Caco-2 (cell line): ENCODE results near the gene ABI3. TPM values are rescaled to one million over a fixed set of nuclear protein-coding genes. Genes with fewer than 3 reads are reported as not detected.

Experiments used
- BruUV-seq: library from RNA; stranded (reverse); fragments of 400-500 nt; replicated peaks from 2 replicates; lab custom pipeline; 2021; lab: Mats Ljungman, UMichigan
- CTCF ChIA-PET: fragments of 300-600 bp; sonication (Branson Sonifier 250); formaldehyde crosslinking; loops from one replicate; lab custom pipeline; 2022; ENCODE audit warnings: antibody characterized with exemption; lab: Charles Lee
- POLR2A ChIA-PET: fragments of 300-600 bp; sonication (Branson Sonifier 250); formaldehyde crosslinking; loops from one replicate; lab custom pipeline; 2022; ENCODE audit warnings: antibody characterized with exemption; lab: Charles Lee
- DNase-seq, 2 experiments: peaks; one replicate each; pipeline versions ENCODE4 v3.0.0 to v3.0.0-alpha.2; 2020 to 2022
- H3K27me3 ChIP-seq: replicated peaks from 2 replicates; pipeline ENCODE4 v1.6.0; 2011; ENCODE audit warnings: low read length; ENCODE audit not compliant: control insufficient read depth, insufficient read depth
- H3K36me3 ChIP-seq: 2 replicates; pipeline ENCODE4 v1.5.1; 2011; ENCODE audit warnings: low read length; ENCODE audit not compliant: control insufficient read depth, insufficient read depth
- H3K4me1 ChIP-seq: fragments of 250-450 bp; sonication (Bioruptor Pico); 2 replicates; pipeline ENCODE4 v1.5.1; 2020; ENCODE audit warnings: mild to moderate bottlenecking
- H3K4me3 ChIP-seq: 2 replicates; pipeline ENCODE4 v1.5.1; 2011; ENCODE audit warnings: low read depth, mild to moderate bottlenecking, control low read depth, low read length
- H3K9me3 ChIP-seq: fragments of 250-450 bp; sonication (Bioruptor Pico); 2 replicates; pipeline ENCODE4 v1.5.1; 2020; ENCODE audit warnings: mild to moderate bottlenecking, moderate library complexity
- H3K27ac Mint-ChIP-seq: one replicate; pipeline ENCODE4 v1.8.0; 2022; ENCODE audit warnings: mixed read lengths; ENCODE audit not compliant: unreplicated experiment
- H3K27me3 Mint-ChIP-seq: one replicate; pipeline ENCODE4 v1.8.0; 2022; ENCODE audit warnings: mixed read lengths; ENCODE audit not compliant: insufficient read depth, unreplicated experiment
- H3K36me3 Mint-ChIP-seq: one replicate; pipeline ENCODE4 v1.8.0; 2022; ENCODE audit warnings: mild to moderate bottlenecking, mixed read lengths; ENCODE audit not compliant: insufficient read depth, unreplicated experiment
- H3K4me1 Mint-ChIP-seq: one replicate; pipeline ENCODE4 v1.8.0; 2022; ENCODE audit warnings: low read depth, mixed read lengths; ENCODE audit not compliant: unreplicated experiment
- H3K4me3 Mint-ChIP-seq: one replicate; pipeline ENCODE4 v1.8.0; 2022; ENCODE audit warnings: mild to moderate bottlenecking, moderate library complexity, mixed read lengths; ENCODE audit not compliant: unreplicated experiment
- H3K9me3 Mint-ChIP-seq: one replicate; pipeline ENCODE4 v1.8.0; 2022; ENCODE audit warnings: mixed read lengths; ENCODE audit not compliant: unreplicated experiment
- CTCF ChIP-seq, 2 experiments: fragments of 200-600 bp in 1 of 2; IDR thresholded peaks; 1 replicate in 1 of 2; 2 replicates in 1 of 2; pipeline versions ENCODE4 v1.5.1 to v1.8.0; 2011 to 2022; ENCODE audit warnings: antibody characterized with exemption in 1 of 2, control low read depth in 1 of 2, inconsistent platforms in 1 of 2, low read depth in 1 of 2, low read length in 1 of 2, mild to moderate bottlenecking in 1 of 2, moderate library complexity in 1 of 2; ENCODE audit not compliant: insufficient read depth in 1 of 2, severe bottlenecking in 1 of 2, unreplicated experiment in 1 of 2
- intact Hi-C: fragments of 100-400 bp; cut with micrococcal nuclease; formaldehyde crosslinking; loops from one replicate; pipeline ENCODE4 v1.10.0; 2022; ENCODE audit not compliant: unreplicated experiment
- total RNA-seq: library from RNA; stranded (reverse); gene quantifications from 2 replicates; pipeline ENCODE4 v1.2.3, GENCODE V29; 2022

ABI3 gene
- total RNA-seq, 1 experiment from 2014 or later, result not detected

DNA sequence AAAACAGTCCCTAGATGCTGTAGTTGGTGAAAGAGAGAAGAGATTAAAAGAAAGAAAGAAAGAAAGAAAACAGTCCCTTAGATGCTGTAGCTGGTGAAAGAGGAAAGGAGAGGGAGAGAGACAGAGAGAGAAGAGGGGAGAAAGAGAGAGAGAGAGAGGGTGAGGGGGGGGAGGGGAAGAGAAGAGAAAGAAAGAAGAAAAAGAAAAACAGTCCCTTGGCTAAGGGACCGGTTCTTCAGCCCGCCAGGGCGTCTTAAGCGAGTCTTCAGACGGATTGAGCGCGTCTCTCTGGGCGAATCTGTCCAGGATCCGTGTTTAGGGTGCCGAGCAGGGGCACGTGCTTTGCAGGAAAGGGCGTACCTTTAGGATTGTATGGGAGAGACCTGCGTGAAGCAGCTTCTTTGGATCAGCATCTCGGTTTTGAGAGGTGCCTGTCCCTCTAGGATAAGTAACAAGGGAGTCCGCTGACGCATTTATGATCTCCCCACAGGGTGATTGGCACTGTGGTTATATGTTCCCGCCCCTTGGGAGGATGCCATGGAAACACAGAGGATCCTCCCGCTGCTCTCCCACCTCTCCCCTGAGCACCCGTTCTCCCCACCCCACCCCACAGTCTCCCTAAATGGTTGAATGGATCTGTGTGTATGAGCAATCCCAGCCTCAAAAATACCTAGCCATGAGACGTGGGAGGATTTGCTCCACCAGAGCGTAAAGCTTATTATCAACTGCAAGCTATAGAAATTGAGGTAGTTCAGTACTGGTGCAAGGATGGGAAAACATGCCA, 16.8 kb upstream of the ABI3 start:
- Mint-ChIP-seq H3K27ac (peak overlapping the region; percentile 95), H3K36me3 (peaks cover 18% of the 10 kb centered on the region), H3K4me3 (peak overlapping the region; percentile 73), H3K9me3 (no peaks in the 10 kb centered on the region), H3K4me1 (peaks cover 14% of the 10 kb centered on the region), H3K27me3 (no peaks in the 10 kb centered on the region)
- H3K27me3 ChIP-seq, result no peaks in the 10 kb centered on the region
- POLR2A ChIA-PET, result interaction anchor here (1.1 kb wide), 1 partner anchor 249 kb away, joined by 4 read pairs; the partner anchor contains the start of gene SNF8
- H3K36me3 ChIP-seq, result no peaks in the 10 kb centered on the region
- H3K4me3 ChIP-seq, result peak overlapping the region; percentile 72
- peaks cover 9% of the 10 kb centered on the region for H3K4me1 ChIP-seq
- H3K9me3 ChIP-seq, result no peaks in the 10 kb centered on the region
- CTCF ChIA-PET, result interaction anchor here (0.6 to 1.5 kb wide), 2 partner anchors 31 to 35 kb away, joined by 6 read pairs; no protein-coding TSS in a partner anchor
- no peak for TF ChIP-seq CTCF (IDR thresholded peaks at IDR 0.05; ENCODE audit: insufficient read depth in 1 of 2, low read depth in 1 of 2, low read length in 1 of 2, severe bottlenecking in 1 of 2, unreplicated experiment in 1 of 2)
- BruUV-seq, result no TSS peak
- intact Hi-C loops, result loop anchor here (2.0 to 10.0 kb wide), 5 partner anchors 61 to 301 kb away; partner anchors contain the start of genes ATP5MC1, B4GALNT2 and IGF2BP1
- peak; percentile 71 to 79 for DNase-seq

GRCh38 chr17:49194297-49194607, 16.3 kb upstream of the ABI3 start:
- Mint-ChIP-seq H3K27me3 (no peaks in the 10 kb centered on the region), H3K27ac (no peak overlapping the region), H3K4me1 (peaks cover 14% of the 10 kb centered on the region), H3K36me3 (peaks cover 18% of the 10 kb centered on the region), H3K9me3 (no peaks in the 10 kb centered on the region), H3K4me3 (peak overlapping the region; percentile 73)
- CTCF ChIA-PET, result interaction anchor here (1.5 kb wide), 1 partner anchor 30 kb away, joined by 6 read pairs; no protein-coding TSS in a partner anchor
- Histone ChIP-seq H3K36me3 (no peaks in the 10 kb centered on the region), H3K4me3 (no peak overlapping the region), H3K4me1 (peaks cover 9% of the 10 kb centered on the region), H3K27me3 (no peaks in the 10 kb centered on the region), H3K9me3 (no peaks in the 10 kb centered on the region)
- no peak for TF ChIP-seq CTCF (IDR thresholded peaks at IDR 0.05; ENCODE audit: insufficient read depth in 1 of 2, low read depth in 1 of 2, low read length in 1 of 2, severe bottlenecking in 1 of 2, unreplicated experiment in 1 of 2)
- POLR2A ChIA-PET, result interaction anchor here (1.1 kb wide), 1 partner anchor 250 kb away, joined by 4 read pairs; the partner anchor contains the start of gene SNF8
- peak in 1 of 2 experiments; percentile 15 for DNase-seq
- no TSS peak for BruUV-seq
- intact Hi-C loops, result loop anchor here (5.0 to 10.0 kb wide), 4 partner anchors 62 to 302 kb away; partner anchors contain the start of genes ATP5MC1 and B4GALNT2

DNA sequence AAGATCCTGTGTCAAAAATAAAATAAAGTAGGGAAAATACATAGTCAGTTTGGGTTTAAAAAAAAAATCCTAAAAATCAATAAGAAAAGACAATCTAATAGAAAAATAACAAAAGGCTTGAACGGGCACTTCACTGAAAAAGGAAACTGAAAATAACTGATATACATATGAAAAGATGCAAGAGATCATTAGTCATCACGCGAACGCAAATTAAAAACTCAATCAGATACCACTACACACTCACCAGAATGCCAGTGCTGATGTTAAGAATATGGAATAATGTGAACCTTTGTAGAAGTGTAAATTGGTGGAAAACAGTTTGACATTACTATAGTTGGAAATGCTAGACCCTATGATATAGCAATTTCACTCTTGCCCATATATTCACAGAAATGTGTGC, 14.8 kb upstream of the ABI3 start:
- Histone ChIP-seq H3K36me3 (no peaks in the 10 kb centered on the region), H3K27me3 (no peaks in the 10 kb centered on the region), H3K4me1 (peaks cover 9% of the 10 kb centered on the region), H3K4me3 (no peak overlapping the region), H3K9me3 (no peaks in the 10 kb centered on the region)
- CTCF ChIA-PET, result no interaction called here
- Mint-ChIP-seq H3K27ac (no peak overlapping the region), H3K27me3 (no peaks in the 10 kb centered on the region), H3K36me3 (peaks cover 18% of the 10 kb centered on the region), H3K4me1 (peaks cover 14% of the 10 kb centered on the region), H3K9me3 (no peaks in the 10 kb centered on the region), H3K4me3 (no peak overlapping the region)
- intact Hi-C loops, result loop anchor here (10.0 kb wide), 1 partner anchor 241 kb away; no protein-coding TSS in a partner anchor
- BruUV-seq, result no TSS peak
- no peak for DNase-seq
- POLR2A ChIA-PET, result no interaction called here
- TF ChIP-seq CTCF (IDR thresholded peaks at IDR 0.05; ENCODE audit: insufficient read depth in 1 of 2, low read depth in 1 of 2, low read length in 1 of 2, severe bottlenecking in 1 of 2, unreplicated experiment in 1 of 2), result no peak
